Stimulated activated CD8-positive, alpha-beta memory T cell treated with anti-CD3 and anti-CD28 coated beads, Interleukin-12 subunit alpha, Interleukin-12 subunit beta, amount 100 ng/mL, for 1 hour (primary cell): Measurements from ENCODE around the gene KATNAL2.

Source experiments
- DNase-seq: peaks from one replicate; pipeline ENCODE4 v3.0.0-alpha.2; 2020; ENCODE audit warnings: low read depth

KATNAL2 gene

DNA sequence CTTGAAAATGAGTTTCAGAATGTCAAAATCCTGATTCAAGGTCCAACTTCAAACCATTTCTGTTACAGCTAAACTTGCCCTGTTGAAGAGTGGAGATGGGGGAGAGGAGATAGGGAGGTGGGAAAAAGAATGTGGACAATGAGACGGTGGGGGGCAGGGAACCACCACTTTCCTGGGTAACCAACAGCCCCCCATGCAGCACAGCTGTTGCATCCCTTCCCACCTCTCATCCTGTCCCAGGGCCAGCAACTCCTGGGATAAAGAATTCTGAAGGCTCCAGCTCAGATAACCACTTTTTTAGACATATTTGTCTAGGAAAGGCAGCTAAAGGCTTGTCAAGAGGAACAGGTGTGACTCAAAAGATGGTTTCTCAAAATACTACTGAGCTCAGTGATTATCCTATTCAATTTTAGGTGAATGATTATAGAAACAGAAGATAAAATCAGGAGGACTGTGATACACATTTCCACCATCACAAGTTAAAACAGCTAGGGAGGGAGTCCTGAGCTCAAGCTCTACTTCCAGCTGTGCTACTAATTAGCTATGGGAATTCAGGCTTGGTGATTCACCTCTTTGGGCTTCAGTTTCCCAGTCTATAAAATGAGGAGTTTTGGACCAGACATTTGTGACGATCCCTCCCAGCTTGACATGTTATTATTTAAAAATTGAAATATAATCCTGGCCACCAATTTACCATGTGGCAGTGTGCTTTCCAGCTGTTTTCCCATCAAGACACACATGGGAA is 196.6 kb downstream of the KATNAL2 start:
- DNase-seq = no peak

DNA sequence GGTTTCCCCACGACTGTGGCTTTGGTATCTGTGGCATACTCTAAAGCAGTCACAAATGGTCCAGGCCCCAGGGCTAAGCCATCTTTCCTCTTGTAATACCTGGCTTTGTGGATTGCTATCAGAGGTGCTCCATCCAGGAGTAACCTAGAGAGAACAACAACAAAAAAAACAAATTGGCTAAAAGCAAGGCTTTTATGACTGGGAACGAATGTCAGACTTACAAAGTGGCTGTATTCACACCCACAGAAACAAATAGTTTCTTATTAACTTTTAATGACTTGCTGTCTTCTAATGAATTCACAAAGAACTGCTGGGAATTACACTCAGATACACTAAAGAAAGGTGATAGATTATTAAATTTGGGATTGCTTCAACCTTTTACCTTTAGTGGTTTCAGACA is 197.8 kb downstream of the KATNAL2 start:
- DNase-seq = no peak

DNA sequence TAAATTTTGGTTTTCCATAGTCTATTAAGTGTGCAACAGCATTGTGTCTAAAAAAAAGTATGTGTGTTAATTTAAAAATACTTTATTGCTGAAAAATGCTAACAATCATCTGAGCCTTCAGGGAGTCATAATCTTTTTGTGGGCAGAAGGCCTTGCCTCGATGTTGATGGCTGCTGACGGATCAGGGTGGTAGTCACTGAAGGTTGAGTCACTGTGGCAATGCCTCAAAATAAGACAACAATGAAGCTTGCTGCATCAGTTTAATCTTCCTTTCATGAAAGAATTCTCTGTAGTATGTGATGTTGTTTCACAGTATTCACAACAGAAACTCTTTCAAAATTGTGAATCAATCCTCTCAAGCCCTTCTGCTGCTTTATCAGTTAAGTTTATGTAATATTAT is 201.6 kb downstream of the KATNAL2 start:
- DNase-seq = no peak

DNA sequence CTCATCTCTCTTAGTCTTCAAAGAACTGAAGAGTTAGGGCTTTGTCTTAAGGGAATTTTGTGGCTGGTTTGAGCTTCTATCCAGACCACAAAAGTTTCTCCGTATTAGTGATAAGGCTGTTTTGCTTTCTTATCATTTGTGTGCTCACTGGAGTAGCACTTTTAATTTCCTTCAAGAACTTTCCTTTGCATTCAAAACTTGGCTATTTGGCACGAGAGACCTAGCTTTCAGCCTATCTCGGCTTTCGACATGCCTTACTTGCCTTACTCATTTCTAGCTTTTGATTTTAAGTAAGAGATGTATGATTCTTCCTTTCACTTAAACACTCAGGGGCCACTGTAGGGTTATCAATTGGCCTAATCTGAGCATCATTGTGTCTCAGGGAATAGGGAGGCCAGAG is 203.0 kb downstream of the KATNAL2 start:
- DNase-seq = no peak

DNA sequence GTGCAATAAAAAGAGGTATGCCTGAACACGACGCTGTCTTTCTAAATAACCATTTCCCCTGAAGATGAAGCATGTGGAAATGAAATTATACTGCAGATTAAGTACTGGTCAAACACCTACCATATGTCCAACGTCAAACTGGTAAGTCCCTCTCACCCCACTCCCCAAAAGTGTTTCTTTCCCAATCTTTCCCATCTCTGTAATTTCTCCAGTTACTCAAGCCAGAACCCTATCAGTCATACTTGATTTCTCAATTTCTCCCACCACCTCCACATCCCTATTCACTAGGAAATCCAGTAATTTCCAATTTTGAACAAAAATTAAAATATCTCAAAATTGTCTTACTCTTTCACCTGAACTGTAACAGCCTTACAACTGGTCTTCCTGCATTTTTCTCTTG is 203.7 kb downstream of the KATNAL2 start:
- DNase-seq = no peak

DNA sequence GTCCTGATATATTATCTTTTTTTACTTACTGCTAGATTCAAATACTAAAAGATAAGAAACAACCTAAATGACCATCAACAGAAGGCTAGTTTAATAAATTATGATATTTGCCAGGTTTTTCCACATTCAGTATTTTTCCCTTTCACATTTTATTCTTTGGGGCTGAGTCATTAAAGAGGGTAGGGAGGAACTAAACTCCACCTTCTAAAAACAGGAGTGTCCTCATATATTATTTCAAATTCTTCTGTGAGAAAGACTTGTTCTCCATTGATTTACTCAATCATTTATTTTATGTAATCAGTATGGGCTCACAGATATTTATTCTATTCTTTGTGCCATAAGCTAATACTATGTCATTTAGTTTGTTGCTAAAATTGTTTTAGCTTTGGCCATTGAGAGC is 223.9 kb downstream of the KATNAL2 start:
- no peak for DNase-seq

DNA sequence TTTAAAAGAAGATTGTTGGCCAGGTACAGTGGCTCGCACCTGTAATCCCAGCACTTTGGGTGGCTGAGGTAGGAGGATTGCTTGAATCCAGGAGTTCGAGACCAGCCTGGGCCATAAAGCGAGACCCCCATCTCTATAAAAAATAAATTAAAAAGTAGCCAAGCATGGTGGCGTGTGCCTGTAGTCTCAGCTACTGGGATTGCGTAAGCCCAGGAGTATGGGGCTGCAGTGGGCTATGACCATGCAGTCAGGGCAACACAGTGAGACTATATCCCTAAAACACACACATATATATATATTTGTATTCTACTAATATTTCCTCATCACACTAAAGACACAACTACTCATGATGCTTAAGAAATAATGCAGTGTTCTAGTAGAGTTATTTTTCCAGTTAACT is 225.8 kb downstream of the KATNAL2 start:
- DNase-seq = no peak

DNA sequence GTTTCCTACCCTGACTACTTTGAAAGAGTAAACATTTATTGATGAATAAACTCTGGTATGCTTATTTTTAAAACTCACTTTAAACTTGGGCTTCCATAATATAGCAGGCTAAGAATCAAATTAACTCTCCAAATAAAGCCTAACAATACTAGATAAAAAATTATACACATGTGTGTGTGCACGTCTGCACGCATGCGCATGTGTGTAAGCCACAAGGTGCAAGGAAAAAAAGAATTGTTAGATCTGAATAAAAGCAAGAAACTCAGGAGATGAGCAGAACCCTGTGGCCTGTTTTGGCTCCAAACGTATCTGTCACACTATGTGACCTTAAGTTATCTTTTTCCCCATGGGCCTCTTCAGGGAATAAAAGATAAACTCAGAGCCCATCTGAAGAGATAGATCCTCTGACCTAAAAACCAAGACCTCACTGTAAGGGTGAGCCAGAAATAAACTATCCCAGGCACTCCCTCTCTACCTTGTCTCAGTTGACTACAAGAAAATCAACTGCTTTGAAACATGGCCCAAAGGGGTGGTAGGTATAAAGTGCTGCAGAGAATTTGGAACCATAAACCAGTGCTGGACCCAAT is 226.6 kb downstream of the KATNAL2 start:
- DNase-seq = no peak

DNA sequence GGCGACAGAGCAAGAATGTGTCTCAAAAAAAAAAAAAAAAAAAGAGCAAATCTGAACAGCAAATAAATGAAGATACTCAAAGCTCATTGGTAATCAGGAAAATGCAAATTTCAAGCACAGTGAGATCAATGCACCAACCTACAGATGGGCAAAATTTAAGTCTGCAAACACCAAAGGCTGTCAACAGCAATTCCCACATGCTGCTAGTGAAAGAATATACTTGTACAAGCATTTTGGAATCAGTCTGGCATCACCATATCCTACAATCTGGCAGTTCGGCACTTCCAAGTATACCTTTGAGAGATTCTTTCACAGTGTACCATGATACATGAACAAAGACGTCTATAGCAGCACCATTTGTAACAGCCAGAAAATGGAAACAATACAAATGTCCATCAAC is 228.8 kb downstream of the KATNAL2 start:
- DNase-seq = no peak

DNA sequence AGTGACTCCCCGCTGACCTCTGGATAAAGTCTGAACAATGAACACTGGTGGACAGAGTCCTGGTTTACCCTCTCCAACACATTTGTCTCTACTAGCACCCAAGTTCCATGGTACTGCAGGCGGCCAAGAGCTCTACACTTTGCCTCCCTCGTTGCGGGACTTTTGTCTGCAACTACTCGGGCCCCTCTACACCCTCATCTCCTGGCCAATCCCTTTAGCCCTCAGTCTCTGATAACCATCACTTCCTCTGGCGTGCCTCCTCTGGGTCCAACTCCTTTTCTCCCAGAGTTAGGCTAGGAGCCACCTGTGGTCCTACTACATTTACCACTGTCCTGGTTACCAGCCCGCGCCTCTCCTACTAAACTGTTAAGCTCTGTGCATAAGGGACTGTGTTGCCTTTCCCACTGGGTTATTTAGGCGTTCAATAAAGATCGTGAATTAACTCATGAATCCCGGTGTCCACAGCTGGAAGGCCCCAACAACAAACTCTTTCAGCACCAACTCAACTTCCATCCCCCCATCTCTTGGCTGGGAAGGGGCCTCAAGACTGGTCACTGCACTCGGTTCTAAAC is 232.1 kb downstream of the KATNAL2 start:
- no peak for DNase-seq

DNA sequence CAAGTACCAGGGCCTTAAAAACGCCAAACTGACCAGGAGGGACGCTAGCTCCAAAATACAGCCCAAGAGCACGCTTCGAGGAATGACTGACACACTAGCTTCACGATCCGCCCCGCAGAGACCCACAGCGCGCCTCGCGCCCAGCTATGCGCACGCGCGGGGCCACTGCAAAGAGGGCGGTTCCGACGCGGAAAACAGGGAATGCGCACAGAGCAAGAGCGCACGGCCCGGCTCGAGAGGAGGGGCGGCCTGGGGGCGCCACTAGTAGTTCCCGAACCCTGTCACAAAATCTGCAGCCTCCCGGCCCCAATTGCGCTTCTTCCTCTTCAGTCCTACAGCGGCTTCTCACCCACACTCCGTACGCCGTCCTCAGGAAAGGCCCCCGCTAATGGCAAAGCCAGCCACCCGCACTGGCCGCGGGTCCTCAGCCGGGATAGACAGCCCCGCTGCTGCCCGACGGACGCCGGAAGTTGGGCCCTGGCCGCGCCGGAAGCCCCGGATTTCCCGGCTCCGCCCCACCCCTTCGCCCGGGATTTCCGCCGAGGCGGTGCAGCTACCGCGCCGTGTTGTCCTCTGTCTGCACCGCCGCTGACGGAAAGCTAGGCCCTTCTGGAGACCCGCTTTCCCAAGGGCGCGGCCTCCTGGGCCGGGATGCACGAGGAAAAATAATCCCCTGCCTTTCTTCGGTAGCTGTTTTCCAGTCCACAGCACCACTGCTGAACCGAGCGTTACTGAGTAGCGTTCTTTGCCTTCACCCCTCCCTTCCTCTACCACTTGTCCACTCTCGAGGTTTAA is 232.8 kb downstream of the KATNAL2 start, which contains the start of gene HDHD2:
Gene HDHD2, minus strand, starts transcription at position 472 of the 795 bp plus-strand sequence. CDS start 14,061 bp downstream, outside the sequence.
- DNase-seq = peak; percentile 61

DNA sequence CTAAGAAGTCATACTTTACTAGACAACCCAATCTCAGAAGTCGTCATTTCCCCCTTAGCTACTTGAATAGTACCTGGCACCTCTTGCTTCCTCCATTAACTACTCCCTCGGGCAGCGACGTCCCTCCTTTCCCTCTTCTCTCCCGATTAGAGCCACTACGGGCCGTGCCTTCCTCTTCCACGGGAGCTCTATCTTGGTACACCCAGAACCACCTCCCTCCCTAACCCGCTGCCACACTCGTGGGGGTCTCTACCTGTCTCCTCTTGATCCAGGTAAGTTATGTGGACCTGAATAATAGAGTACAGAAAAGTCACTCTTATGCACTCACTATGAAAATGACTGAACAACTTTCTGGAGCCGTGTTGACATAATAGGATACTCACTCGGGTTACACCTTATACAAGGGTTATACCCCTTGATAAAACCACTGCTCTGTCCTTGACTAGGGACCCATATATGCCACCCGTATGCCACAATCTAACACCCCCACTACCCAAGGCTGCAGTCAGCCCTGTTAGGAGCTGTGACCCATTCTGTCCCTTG is 233.5 kb downstream of the KATNAL2 start:
- no peak for DNase-seq

DNA sequence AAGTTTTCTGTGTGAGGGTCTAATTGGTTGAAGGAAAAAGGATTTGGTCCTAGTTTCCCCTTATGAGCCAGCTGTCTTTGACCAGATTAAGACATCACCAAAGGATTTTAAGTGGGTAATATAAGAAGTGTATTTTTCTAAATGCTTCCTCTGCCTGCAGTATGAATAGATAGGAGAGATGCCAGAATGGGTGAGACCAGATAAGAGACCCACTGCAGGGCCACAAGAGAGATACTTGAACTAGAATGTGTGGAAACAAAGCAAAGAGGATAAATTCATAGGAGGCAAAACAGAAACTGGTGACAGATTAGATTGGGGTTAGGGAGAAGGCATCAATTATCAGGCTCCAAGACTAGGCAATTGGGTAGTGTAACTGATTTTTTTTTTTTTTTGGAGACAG is 234.0 kb downstream of the KATNAL2 start:
- DNase-seq = no peak
